ENCODE measurements around the gene PIK3C2G.

The PIK3C2G gene

GRCh38 chr12:18416412-18416811 lies 155.1 kb downstream of the PIK3C2G start:
- Histone ChIP-seq H3K27me3 (ENCODE audit: insufficient read depth, low read length) (no peaks in the 10 kb centered on the region), H3K4me3 (ENCODE audit: low read length) (no peak overlapping the region), H3K9me3 (ENCODE audit: low read length) (no peaks in the 10 kb centered on the region), H3K36me3 (ENCODE audit: insufficient read depth, low read length) (no peaks in the 10 kb centered on the region), H2AFZ (ENCODE audit: low read depth, low read length) (no peak overlapping the region), H3K4me1 (ENCODE audit: insufficient read depth, low read length) (no peaks in the 10 kb centered on the region)

DNA sequence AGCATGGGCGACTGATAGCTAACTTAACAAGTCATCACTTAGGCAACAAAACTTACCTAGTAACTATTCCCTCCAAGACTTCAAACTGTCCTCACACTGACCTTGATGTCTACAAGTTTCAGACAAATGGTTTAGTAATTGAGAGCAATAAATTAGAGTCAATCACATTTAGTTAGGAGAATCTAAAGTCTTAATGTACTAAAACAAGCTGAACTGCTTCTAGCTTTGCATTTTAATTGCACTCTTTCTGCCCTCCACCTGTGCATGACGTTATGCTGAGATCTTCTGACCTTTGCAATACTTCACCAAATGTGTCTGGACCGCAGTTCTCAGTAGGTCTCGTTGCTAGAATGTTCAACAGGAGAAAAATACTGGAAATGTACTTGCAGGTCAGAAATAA lies 158.0 kb downstream of the PIK3C2G start:
- no peaks in the 10 kb centered on the region for H3K36me3 ChIP-seq (ENCODE audit: insufficient read depth, low read length)
- H3K27me3 ChIP-seq (ENCODE audit: insufficient read depth, low read length): no peaks in the 10 kb centered on the region
- H2AFZ ChIP-seq (ENCODE audit: low read depth, low read length): no peak overlapping the region
- no peaks in the 10 kb centered on the region for H3K9me3 ChIP-seq (ENCODE audit: low read length)
- no peak overlapping the region for H3K4me3 ChIP-seq (ENCODE audit: low read length)
- H3K4me1 ChIP-seq (ENCODE audit: insufficient read depth, low read length): no peaks in the 10 kb centered on the region

- H3K9me3 ChIP-seq (ENCODE audit: low read length): no peaks in the 10 kb centered on the region
- no peaks in the 10 kb centered on the region for H3K27me3 ChIP-seq (ENCODE audit: insufficient read depth, low read length)
- no peaks in the 10 kb centered on the region for H3K36me3 ChIP-seq (ENCODE audit: insufficient read depth, low read length)
- H3K4me1 ChIP-seq (ENCODE audit: insufficient read depth, low read length): no peaks in the 10 kb centered on the region
- no peak overlapping the region for H2AFZ ChIP-seq (ENCODE audit: low read depth, low read length)
- H3K4me3 ChIP-seq (ENCODE audit: low read length): no peak overlapping the region
These were observed 160.5 kb downstream of the PIK3C2G start for GRCh38 chr12:18421867-18422266.

GRCh38 chr12:18422871-18423270 lies 161.6 kb downstream of the PIK3C2G start:
- no peaks in the 10 kb centered on the region for H3K9me3 ChIP-seq (ENCODE audit: low read length)
- no peaks in the 10 kb centered on the region for H3K4me1 ChIP-seq (ENCODE audit: insufficient read depth, low read length)
- H3K4me3 ChIP-seq (ENCODE audit: low read length): no peak overlapping the region
- no peaks in the 10 kb centered on the region for H3K27me3 ChIP-seq (ENCODE audit: insufficient read depth, low read length)
- no peak overlapping the region for H2AFZ ChIP-seq (ENCODE audit: low read depth, low read length)
- no peaks in the 10 kb centered on the region for H3K36me3 ChIP-seq (ENCODE audit: insufficient read depth, low read length)

DNA sequence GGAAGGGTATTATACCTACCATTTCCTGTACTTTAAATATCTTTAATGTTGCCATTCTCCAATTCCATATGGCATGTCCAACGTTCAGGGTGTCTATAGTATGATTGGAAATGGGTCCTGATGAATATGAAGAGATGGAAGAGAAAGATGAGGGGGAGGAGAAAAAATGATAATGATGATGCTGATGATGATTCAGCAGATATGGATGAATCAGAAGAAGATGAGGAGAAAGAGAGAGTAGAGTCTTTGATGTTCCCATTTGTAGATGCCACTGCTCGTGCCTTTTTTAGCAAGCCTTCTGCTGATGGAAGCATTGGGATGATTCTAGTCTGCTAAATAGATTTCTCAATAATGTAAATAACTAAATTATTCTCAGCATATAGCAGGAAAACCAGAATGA lies 163.5 kb downstream of the PIK3C2G start:
- no peaks in the 10 kb centered on the region for H3K36me3 ChIP-seq (ENCODE audit: insufficient read depth, low read length)
- H3K9me3 ChIP-seq (ENCODE audit: low read length): no peaks in the 10 kb centered on the region
- no peak overlapping the region for H3K4me3 ChIP-seq (ENCODE audit: low read length)
- H3K27me3 ChIP-seq (ENCODE audit: insufficient read depth, low read length): no peaks in the 10 kb centered on the region
- H3K4me1 ChIP-seq (ENCODE audit: insufficient read depth, low read length): no peaks in the 10 kb centered on the region
- no peak overlapping the region for H2AFZ ChIP-seq (ENCODE audit: low read depth, low read length)

GRCh38 chr12:18427520-18427919 lies 166.2 kb downstream of the PIK3C2G start:
- H3K4me3 ChIP-seq (ENCODE audit: low read length): no peak overlapping the region
- H3K27me3 ChIP-seq (ENCODE audit: insufficient read depth, low read length): no peaks in the 10 kb centered on the region
- H3K4me1 ChIP-seq (ENCODE audit: insufficient read depth, low read length): peaks cover 4% of the 10 kb centered on the region
- no peak overlapping the region for H2AFZ ChIP-seq (ENCODE audit: low read depth, low read length)
- no peaks in the 10 kb centered on the region for H3K9me3 ChIP-seq (ENCODE audit: low read length)
- H3K36me3 ChIP-seq (ENCODE audit: insufficient read depth, low read length): no peaks in the 10 kb centered on the region

DNA sequence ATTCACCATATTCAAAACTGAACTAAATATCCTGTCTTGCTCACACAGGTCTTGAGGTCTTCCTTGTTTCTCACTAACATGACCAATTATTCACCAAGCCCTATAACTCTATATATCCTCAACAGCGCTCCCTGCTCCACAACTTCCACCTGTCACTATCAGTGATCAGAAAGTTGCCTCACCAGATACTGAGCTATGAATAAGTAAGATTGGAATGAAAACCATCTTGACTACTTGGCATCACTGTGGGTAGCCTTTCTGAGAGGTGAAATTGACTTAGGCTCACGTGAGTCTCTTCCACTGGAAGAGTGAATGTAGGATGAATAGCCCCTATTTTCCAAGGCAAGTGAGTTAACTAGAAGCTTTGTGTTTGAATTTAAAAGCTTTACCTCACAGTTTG lies 167.1 kb downstream of the PIK3C2G start:
- H3K4me3 ChIP-seq (ENCODE audit: low read length): no peak overlapping the region
- no peaks in the 10 kb centered on the region for H3K27me3 ChIP-seq (ENCODE audit: insufficient read depth, low read length)
- H3K4me1 ChIP-seq (ENCODE audit: insufficient read depth, low read length): peaks cover 4% of the 10 kb centered on the region
- no peaks in the 10 kb centered on the region for H3K36me3 ChIP-seq (ENCODE audit: insufficient read depth, low read length)
- H3K9me3 ChIP-seq (ENCODE audit: low read length): no peaks in the 10 kb centered on the region
- H2AFZ ChIP-seq (ENCODE audit: low read depth, low read length): no peak overlapping the region

DNA sequence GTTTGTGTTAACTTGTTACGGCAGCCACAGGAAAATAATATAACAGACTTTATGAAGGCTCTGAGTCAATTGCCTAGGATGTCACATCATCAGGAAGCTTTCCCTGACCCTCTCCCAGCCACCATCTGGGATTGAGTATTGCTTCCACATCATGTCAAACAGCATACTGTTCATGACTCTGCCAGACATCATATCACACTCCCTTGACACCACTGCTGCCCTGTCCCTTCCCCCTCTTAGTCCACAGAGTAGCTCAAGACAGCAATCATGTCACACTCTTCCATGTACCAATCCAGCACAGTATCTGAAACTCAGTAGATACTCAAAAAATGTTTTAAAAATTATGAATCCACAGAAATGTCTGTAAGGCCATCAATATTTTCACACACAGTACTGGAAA lies 168.0 kb downstream of the PIK3C2G start:
- no peaks in the 10 kb centered on the region for H3K27me3 ChIP-seq (ENCODE audit: insufficient read depth, low read length)
- H3K36me3 ChIP-seq (ENCODE audit: insufficient read depth, low read length): no peaks in the 10 kb centered on the region
- no peaks in the 10 kb centered on the region for H3K9me3 ChIP-seq (ENCODE audit: low read length)
- no peak overlapping the region for H2AFZ ChIP-seq (ENCODE audit: low read depth, low read length)
- peaks cover 4% of the 10 kb centered on the region for H3K4me1 ChIP-seq (ENCODE audit: insufficient read depth, low read length)
- H3K4me3 ChIP-seq (ENCODE audit: low read length): no peak overlapping the region

DNA sequence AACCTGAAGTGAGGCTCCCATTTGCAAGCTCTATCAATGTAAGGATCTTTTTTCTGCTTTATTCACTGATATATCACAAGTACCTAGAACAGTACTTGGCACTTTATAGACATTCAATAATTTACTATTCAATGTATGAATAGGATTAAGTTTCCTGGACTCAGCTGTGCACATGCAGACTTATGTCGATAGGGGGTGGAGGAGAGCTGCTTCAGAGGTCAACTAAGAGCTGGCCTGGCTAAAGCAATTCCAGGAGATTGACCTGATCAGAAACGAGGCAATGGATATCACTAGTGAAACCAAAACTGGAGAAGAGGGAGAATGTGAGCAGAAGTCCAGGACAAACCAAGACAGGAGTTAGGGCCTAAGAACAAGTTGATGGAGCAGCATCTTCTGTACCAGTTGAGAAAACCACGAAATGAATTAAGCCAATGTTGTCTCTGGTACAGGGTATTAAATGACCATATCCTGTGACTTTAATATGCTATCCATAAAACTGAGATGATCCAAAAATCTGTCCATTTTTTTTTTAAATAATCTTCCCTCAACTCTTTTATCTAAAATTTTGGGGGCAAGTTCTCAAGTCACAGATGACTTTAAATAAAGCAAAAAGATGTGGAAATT lies 169.2 kb downstream of the PIK3C2G start:
- no peaks in the 10 kb centered on the region for H3K36me3 ChIP-seq (ENCODE audit: insufficient read depth, low read length)
- no peak overlapping the region for H2AFZ ChIP-seq (ENCODE audit: low read depth, low read length)
- no peaks in the 10 kb centered on the region for H3K9me3 ChIP-seq (ENCODE audit: low read length)
- no peak overlapping the region for H3K4me3 ChIP-seq (ENCODE audit: low read length)
- peaks cover 4% of the 10 kb centered on the region for H3K4me1 ChIP-seq (ENCODE audit: insufficient read depth, low read length)
- H3K27me3 ChIP-seq (ENCODE audit: insufficient read depth, low read length): no peaks in the 10 kb centered on the region

GRCh38 chr12:18431771-18432170 lies 170.5 kb downstream of the PIK3C2G start:
- no peak overlapping the region for H2AFZ ChIP-seq (ENCODE audit: low read depth, low read length)

DNA sequence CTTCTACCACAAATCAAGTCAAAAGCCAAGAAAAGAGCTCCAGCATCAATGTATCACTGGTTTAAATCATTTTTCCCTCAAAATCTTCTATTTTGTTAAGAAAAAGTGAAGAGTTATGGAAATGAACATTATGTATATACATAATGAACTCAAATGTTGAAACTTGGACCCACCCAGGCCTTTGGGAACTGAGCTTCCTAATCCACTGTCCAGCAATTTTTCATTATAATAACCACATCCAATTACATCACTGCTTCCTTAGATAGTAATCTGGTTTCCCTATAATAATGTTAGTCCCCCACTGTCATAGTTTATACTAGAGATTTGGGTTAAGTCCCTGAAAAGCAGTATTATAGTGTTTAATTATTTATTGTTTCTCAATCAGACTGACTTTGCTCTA lies 170.9 kb downstream of the PIK3C2G start:
- Histone ChIP-seq H3K36me3 (ENCODE audit: insufficient read depth, low read length) (no peaks in the 10 kb centered on the region), H3K9me3 (ENCODE audit: low read length) (no peaks in the 10 kb centered on the region), H3K27me3 (ENCODE audit: insufficient read depth, low read length) (no peaks in the 10 kb centered on the region), H3K4me1 (ENCODE audit: insufficient read depth, low read length) (peaks cover 4% of the 10 kb centered on the region), H3K4me3 (ENCODE audit: low read length) (no peak overlapping the region), H2AFZ (ENCODE audit: low read depth, low read length) (no peak overlapping the region)

More at GRCh38 chr12:18431771-18432170, 170.5 kb downstream of the PIK3C2G start:
- Histone ChIP-seq H3K36me3 (ENCODE audit: insufficient read depth, low read length) (no peaks in the 10 kb centered on the region), H3K4me1 (ENCODE audit: insufficient read depth, low read length) (peaks cover 4% of the 10 kb centered on the region), H3K4me3 (ENCODE audit: low read length) (no peak overlapping the region), H3K27me3 (ENCODE audit: insufficient read depth, low read length) (no peaks in the 10 kb centered on the region), H3K9me3 (ENCODE audit: low read length) (no peaks in the 10 kb centered on the region)

DNA sequence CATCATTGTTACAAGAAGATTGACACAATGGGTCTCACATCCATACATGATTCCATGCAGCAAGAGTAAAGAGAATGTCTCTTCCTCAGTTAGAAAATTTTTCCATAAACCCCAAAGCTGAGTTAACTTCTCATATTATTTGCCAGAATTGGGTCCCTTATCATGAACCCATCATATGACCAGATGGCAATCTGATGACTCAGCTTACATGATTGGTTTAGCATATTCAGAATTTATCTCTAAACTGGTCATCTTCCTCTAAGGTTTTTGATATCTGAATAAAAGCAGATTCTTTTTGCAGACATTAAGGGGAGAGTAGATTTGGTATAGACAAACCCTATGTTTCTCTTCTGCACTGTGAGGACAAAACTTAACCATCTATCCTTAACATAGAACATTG lies 174.9 kb downstream of the PIK3C2G start:
- Histone ChIP-seq H3K4me3 (ENCODE audit: low read length) (no peak overlapping the region), H2AFZ (ENCODE audit: low read depth, low read length) (no peak overlapping the region), H3K9me3 (ENCODE audit: low read length) (no peaks in the 10 kb centered on the region), H3K27me3 (ENCODE audit: insufficient read depth, low read length) (no peaks in the 10 kb centered on the region), H3K36me3 (ENCODE audit: insufficient read depth, low read length) (no peaks in the 10 kb centered on the region), H3K4me1 (ENCODE audit: insufficient read depth, low read length) (peaks cover 3% of the 10 kb centered on the region)

- Histone ChIP-seq H2AFZ (ENCODE audit: low read depth, low read length) (no peak overlapping the region), H3K4me3 (ENCODE audit: low read length) (no peak overlapping the region), H3K9me3 (ENCODE audit: low read length) (no peaks in the 10 kb centered on the region), H3K27me3 (ENCODE audit: insufficient read depth, low read length) (no peaks in the 10 kb centered on the region), H3K4me1 (ENCODE audit: insufficient read depth, low read length) (no peaks in the 10 kb centered on the region), H3K36me3 (ENCODE audit: insufficient read depth, low read length) (no peaks in the 10 kb centered on the region)
These were observed 178.2 kb downstream of the PIK3C2G start for GRCh38 chr12:18439541-18439940.

DNA sequence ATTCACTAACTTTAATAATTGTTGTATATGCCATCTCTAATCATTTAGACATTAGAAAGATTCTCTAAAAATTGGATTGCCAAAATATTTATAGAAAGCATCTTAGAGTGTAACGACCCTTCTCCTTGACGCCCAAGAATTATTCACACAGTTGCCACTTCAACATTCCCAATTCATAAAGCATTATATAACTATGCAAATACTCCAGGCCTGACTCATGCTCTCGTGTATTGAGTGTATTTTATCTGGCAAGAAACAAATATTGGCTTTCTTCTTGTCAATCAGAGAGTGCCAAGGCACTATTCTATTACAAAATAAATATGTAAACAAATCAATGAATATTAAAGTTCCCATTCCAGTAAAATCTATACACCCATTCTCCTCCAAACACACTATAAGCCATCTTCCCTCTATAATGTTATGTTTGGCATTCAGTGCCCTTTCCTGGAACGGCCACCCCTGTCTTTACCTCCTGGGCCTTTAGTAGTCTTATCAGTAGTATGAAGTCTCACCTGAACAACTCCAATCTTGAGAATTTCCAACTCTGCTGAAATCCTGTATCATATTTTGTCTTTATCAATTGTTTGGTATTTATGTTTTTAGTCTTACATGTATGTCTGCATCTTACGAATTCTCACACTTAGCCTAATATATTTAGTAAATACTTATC lies 182.6 kb downstream of the PIK3C2G start:
- H3K4me1 ChIP-seq (ENCODE audit: insufficient read depth, low read length): no peaks in the 10 kb centered on the region
- H3K27me3 ChIP-seq (ENCODE audit: insufficient read depth, low read length): no peaks in the 10 kb centered on the region
- H3K36me3 ChIP-seq (ENCODE audit: insufficient read depth, low read length): no peaks in the 10 kb centered on the region

More for the DNA sequence above, 182.6 kb downstream of the PIK3C2G start:
- no peak overlapping the region for H3K4me3 ChIP-seq (ENCODE audit: low read length)
- no peaks in the 10 kb centered on the region for H3K9me3 ChIP-seq (ENCODE audit: low read length)
- H2AFZ ChIP-seq (ENCODE audit: low read depth, low read length): no peak overlapping the region
